ENCODE results near the gene VPS35L. TPM values are rescaled to one million over a fixed set of nuclear protein-coding genes. Genes with fewer than 3 reads are reported as not detected.

Gene VPS35L
- polyA plus RNA-seq, 3 donors from 2014 or later: 32.4 to 49.6 (median 46.6) TPM

DNA sequence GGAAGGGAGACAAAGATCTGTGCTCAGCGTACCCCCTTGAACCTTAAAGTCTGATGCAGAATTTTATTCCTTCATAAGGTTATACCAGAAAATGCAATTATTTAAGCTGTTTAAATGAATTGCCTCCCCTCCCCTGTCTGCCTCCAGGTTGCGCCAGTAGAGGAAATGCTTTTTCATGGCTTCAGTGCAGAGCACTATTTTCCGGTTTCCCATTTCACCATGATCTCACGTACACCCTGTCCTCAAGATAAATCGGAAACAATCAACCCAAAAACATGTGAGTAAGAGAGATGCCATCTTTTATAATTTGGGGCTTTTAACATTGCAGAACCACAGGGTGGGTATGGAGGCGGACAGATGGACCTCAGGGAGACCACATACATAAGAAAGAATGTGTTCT lies 178.0 kb downstream of the VPS35L start:
- Mint-ChIP-seq H3K27ac (no peak overlapping the region), H3K4me3 (no peak overlapping the region), H3K4me1 (peaks cover 4 to 10% of the 10 kb centered on the region in 2 donors), H3K36me3 (no peaks in the 10 kb centered on the region), H3K9me3 (peaks cover 0 to 2% (median 0%) of the 10 kb centered on the region in 6 donors), H3K27me3 (ENCODE audit: low read depth in 3 of 3) (peaks cover 2 to 10% (median 7%) of the 10 kb centered on the region in 3 donors)
- no peak for DNase-seq

DNA sequence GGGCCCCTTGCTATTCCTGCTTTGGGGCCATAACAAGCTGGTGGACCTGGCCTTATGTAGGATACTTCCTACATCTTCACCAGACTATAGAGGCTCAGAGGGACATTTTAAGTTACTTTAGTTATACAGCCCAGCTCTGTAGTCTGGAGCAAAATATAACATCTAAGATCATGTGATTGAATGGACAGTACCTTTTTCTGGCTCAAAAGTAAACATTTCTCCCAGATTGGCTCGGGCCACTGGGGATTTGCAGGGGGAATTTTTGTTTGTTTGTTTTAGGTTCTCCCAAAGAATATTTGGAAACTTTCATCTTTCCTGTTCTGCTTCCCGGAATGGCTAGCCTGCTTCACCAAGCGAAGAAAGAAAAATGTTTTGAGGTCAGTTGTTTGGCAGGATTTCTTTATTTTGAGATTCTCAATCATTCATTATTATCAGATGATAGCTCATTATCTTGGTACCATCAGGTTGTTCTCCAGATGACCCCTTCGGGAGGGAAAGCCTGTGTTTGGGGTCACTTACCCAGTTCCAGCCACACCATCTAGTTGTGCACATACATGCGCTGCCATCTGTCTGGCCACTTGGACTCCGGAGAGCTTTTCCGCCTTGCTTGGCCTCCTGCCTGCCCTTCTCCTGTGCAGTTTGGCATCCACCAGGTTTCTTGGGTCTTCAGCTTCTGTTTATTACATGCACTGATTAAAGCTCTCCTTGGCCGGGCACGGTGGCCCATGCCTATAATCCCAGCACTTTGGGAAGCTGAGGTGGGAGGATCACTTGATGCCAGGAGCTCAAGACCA lies 179.8 kb downstream of the VPS35L start:
- Mint-ChIP-seq H3K36me3 (peaks cover 0 to 3% (median 0%) of the 10 kb centered on the region in 3 donors), H3K4me3 (no peak overlapping the region), H3K9me3 (peaks cover 0 to 2% (median 0%) of the 10 kb centered on the region in 6 donors), H3K27ac (no peak overlapping the region), H3K27me3 (ENCODE audit: low read depth in 3 of 3) (peaks cover 0 to 8% (median 5%) of the 10 kb centered on the region in 3 donors), H3K4me1 (no peaks in the 10 kb centered on the region)
- no peak for DNase-seq

DNA sequence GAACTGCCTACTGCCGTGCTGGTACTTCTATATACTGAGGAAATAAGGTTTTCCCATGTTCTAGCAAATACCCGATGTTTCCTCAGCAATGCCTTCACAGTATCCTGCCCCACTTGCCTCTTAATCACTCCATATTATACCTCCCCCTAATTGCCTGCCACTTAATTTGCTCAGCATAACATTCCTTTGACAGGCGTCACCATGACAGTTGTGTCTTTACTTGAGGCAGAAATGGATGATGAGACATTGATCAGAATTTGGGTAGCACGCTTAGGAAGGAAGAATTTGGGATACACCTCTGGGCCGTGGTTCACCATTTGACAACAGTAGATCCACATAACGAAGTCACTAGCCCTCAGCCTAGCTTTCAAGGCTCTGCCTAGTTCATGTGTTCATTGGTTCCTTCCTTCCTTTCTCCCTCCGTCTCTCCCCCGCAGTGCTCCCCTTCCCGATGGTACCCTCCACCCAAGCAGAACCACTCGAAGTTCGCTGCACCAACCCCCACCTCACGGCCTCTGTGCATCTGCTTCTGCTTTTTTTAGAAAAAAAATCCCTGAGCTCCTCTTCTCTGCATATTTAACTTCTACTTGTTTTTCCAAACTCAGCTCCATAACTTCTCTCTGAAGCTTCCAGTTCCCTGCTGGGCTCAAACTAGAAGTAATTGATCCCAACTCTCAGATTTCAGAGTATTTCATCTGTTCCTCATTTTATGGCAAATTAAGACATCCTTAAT lies 182.0 kb downstream of the VPS35L start:
- H3K36me3 Mint-ChIP-seq: peaks cover 0 to 3% (median 0%) of the 10 kb centered on the region in 3 donors
- no peak overlapping the region for H3K4me3 Mint-ChIP-seq
- DNase-seq: no peak
- H3K27me3 Mint-ChIP-seq (ENCODE audit: low read depth in 3 of 3): peaks cover 0 to 10% (median 5%) of the 10 kb centered on the region in 3 donors
- no peak overlapping the region for H3K27ac Mint-ChIP-seq
- H3K4me1 Mint-ChIP-seq: no peaks in the 10 kb centered on the region
- H3K9me3 Mint-ChIP-seq: no peaks in the 10 kb centered on the region

DNA sequence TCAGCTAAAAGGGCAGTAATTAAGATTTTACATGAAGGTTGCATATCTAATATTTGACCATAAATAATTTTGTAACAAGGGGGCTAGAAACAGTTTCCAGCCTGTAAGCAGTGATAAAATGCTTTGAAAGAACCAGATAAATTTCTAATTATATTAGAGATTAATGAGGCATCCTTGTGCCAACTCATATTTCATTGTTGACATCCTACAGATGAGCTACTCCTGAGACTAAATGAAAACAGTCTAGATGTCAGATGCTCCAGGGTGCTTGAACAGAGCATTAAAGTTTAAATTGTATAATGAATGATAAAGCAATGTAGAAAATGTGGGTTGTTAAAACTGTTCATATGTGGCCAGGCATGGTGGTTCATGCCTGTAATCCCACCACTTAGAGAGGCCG lies 185.9 kb downstream of the VPS35L start:
- Mint-ChIP-seq H3K9me3 (no peaks in the 10 kb centered on the region), H3K27me3 (ENCODE audit: low read depth in 3 of 3) (peaks cover 0 to 6% (median 5%) of the 10 kb centered on the region in 3 donors), H3K4me1 (no peaks in the 10 kb centered on the region), H3K36me3 (peaks cover 0 to 3% (median 0%) of the 10 kb centered on the region in 3 donors), H3K27ac (no peak overlapping the region), H3K4me3 (no peak overlapping the region)
- DNase-seq: no peak

DNA sequence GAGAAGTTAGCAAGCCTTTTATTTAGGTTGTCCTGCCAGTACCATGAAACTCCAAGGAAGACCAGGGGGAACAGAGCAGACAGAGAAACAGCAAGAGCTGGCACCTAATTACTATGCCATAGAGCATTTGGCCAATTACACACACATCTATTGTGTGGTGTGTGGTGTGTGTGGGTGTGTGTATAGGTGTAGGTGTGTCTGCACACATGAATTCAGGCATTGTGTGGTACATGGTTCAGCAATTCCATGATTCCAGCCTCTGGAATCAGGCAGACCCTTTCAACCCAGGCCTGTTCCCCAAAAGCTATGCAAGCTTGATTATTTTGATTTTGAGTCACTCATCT lies 188.3 kb downstream of the VPS35L start:
- Mint-ChIP-seq H3K4me3 (no peak overlapping the region), H3K9me3 (no peaks in the 10 kb centered on the region), H3K4me1 (no peaks in the 10 kb centered on the region), H3K36me3 (peaks cover 0 to 3% (median 0%) of the 10 kb centered on the region in 3 donors), H3K27ac (no peak overlapping the region), H3K27me3 (ENCODE audit: low read depth in 3 of 3) (peaks cover 0 to 4% (median 0%) of the 10 kb centered on the region in 3 donors)
- no peak for DNase-seq

DNA sequence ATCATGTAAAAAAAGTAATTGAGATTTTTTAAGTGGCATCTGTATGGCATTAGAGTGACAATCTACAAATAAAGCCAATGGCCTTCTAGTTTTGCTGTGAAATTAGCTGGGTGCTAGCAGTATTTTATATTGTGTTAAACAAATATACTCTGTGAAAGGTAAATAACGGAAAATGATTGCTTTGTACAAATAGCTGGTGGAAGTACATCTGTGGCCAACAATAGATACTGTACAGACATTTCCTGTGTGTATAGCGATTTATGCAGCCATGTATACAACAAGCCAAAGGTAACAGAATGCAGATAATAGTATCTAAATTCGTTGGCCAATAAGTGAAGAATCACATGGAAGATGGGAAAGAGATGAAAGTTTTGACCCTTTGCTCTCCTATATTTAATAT lies 189.2 kb downstream of the VPS35L start:
- Mint-ChIP-seq H3K9me3 (no peaks in the 10 kb centered on the region), H3K36me3 (peaks cover 0 to 3% (median 0%) of the 10 kb centered on the region in 3 donors), H3K27me3 (ENCODE audit: low read depth in 3 of 3) (peaks cover 0 to 2% (median 0%) of the 10 kb centered on the region in 3 donors), H3K4me1 (no peaks in the 10 kb centered on the region), H3K27ac (no peak overlapping the region), H3K4me3 (no peak overlapping the region)
- no peak for DNase-seq

DNA sequence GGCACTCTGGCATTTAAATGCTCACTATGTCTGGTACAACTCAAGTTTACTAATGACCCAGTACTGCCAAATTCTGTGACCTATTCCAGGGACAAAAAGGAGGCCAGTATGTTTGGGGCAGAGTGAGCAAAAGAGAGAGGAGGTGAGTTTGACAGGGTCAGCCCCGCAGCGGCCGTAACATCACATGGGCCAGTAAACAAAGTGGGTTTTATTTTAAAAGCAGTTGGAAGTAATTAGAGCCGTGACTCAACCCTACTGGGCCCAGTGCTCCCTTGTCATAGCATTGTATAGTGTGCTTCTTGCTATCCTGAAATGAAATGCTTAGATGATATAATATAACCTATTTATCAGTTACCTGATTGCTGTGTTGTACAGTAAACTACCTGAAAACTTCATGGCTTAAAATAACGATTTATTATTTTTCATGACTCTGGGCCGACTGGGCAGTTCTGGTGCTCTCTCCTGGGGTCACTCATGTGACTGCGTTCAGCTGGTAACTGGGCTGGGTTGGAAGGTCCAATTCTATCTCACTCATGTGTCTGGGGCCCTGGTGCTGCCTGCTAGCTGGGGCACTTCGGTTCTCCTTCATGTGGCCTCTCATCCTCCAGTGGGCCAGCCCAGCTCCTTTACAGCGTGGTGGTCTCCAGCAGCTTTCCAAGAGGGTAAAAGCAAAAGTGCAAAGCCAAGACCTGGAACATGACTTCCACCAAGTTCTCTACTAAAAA lies 189.9 kb downstream of the VPS35L start:
- Mint-ChIP-seq H3K4me1 (no peaks in the 10 kb centered on the region), H3K4me3 (no peak overlapping the region), H3K27ac (no peak overlapping the region), H3K36me3 (no peaks in the 10 kb centered on the region), H3K27me3 (ENCODE audit: low read depth in 3 of 3) (peaks cover 0 to 2% (median 0%) of the 10 kb centered on the region in 3 donors), H3K9me3 (no peaks in the 10 kb centered on the region)
- no peak for DNase-seq

DNA sequence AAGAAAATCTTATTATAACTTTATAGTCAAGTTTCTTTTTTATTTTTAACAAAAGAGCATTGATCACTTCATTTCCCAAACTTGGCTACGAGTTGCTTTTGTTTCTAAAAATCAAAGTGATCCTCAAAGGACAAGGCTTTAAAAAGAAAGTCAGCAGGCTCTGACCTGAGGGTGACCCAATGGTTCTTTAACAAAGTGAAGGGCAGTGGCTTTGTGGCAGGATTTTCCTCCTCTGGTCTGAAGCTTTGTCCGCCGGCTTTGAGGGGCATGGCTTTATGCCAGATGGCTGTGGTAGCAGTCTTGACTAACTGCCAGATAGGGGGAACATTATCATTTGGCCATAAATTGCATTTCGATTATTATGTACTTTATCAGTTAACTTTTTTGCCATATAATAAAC lies 191.1 kb downstream of the VPS35L start:
- H3K4me1 Mint-ChIP-seq: no peaks in the 10 kb centered on the region
- H3K36me3 Mint-ChIP-seq: no peaks in the 10 kb centered on the region
- H3K27ac Mint-ChIP-seq: no peak overlapping the region
- H3K27me3 Mint-ChIP-seq (ENCODE audit: low read depth in 3 of 3): peaks cover 0 to 2% (median 0%) of the 10 kb centered on the region in 3 donors
- H3K9me3 Mint-ChIP-seq: no peaks in the 10 kb centered on the region
- no peak for DNase-seq
- no peak overlapping the region for H3K4me3 Mint-ChIP-seq

DNA sequence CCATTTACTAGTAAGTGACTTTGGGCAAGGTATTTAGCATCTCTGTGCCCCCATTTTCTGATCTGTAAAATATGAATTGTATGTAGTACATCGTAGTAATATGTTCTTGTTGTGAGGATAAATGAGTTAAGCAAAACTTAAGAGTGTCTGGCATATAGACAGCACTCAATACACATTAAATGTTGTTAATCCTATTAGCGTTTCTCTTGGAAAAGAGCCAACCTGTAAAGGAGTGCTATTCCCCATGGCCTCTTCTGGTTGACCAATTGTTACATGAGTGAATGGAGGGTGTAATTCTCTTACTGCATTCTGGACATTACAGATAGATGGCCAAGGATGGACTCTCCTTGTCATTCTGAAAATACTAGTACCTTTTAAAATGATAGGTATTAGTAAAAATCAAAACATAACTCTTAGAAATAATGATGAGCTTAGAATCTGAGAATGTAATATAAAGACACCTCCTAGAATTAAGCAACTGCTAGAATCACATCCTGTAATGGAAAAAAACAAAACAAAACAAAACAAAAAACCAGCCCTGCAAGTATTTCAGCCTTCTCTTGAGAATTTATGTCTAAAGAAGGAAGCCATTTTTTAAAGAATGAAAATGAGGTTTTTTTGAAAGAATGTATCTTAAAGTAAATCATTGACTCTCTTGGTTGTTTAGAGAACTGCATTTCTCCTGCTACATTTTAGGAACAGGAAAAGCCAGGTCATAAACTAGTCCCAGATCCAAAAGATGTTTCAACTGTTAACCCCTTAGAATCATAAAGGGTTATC lies 193.1 kb downstream of the VPS35L start:
- no peak overlapping the region for H3K4me3 Mint-ChIP-seq
- no peak overlapping the region for H3K27ac Mint-ChIP-seq
- H3K4me1 Mint-ChIP-seq: no peaks in the 10 kb centered on the region
- no peaks in the 10 kb centered on the region for H3K36me3 Mint-ChIP-seq
- no peak for DNase-seq
- H3K27me3 Mint-ChIP-seq (ENCODE audit: low read depth in 3 of 3): peaks cover 0 to 4% (median 0%) of the 10 kb centered on the region in 3 donors
- no peaks in the 10 kb centered on the region for H3K9me3 Mint-ChIP-seq

DNA sequence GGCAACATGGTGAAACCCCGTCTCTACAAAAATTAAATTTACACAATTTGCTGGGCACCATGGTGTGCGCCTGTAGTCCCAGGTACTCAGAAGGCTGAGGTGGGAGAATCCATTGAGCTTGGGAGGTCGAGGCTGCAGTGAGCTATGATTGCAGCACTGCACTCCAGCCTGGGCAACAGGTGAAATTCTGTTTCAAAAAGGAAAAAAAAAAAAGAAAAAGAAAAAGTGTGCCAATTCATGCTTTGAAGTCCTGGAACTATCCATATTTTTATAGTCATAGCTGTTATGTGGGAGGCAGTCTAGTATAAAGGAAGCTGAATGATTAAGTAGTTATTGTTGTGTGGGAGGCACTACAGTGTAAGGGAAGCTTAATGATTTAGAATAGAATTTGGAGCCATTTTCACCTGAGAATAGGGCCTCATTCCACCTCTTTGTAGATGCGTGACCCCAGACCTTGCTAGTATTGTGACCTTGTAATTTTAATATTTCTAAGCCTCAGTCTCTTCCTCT lies 194.1 kb downstream of the VPS35L start:
- no peaks in the 10 kb centered on the region for H3K4me1 Mint-ChIP-seq

More for the DNA sequence above, 194.1 kb downstream of the VPS35L start:
- Mint-ChIP-seq H3K27me3 (ENCODE audit: low read depth in 3 of 3) (peaks cover 0 to 4% (median 0%) of the 10 kb centered on the region in 3 donors), H3K36me3 (no peaks in the 10 kb centered on the region), H3K4me3 (no peak overlapping the region), H3K9me3 (no peaks in the 10 kb centered on the region), H3K27ac (no peak overlapping the region)
- DNase-seq: no peak
